ENCODE results near the gene FGF14. TPM values are rescaled to one million over a fixed set of nuclear protein-coding genes. Genes with fewer than 3 reads are reported as not detected.

The FGF14 gene
- total RNA-seq, 3 donors from 2014 or later = 0.43 to 2.5 (median 0.70) TPM

DNA sequence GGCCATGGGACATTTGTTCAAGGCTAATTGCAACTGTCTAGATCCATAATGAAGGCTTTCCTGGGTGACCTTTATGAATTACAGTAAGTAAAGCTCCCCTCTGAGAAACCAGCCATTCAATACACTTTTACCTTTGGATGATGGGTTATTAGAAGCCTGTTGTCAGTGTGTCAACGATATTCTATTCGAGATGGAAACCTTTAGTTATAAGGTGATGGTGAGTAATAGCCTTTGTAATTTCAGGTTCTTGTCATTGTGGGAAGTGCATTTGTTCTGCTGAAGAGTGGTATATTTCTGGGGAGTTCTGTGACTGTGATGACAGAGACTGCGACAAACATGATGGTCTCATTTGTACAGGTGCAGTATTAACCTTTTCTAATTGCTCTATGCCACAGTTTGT is 687.7 kb downstream of the FGF14 start:
- intact Hi-C loops (cut with DNase I, micrococcal nuclease) = no loop called here
- no peak for DNase-seq
- no peak for ATAC-seq
- TF ChIP-seq, protein P1, sequence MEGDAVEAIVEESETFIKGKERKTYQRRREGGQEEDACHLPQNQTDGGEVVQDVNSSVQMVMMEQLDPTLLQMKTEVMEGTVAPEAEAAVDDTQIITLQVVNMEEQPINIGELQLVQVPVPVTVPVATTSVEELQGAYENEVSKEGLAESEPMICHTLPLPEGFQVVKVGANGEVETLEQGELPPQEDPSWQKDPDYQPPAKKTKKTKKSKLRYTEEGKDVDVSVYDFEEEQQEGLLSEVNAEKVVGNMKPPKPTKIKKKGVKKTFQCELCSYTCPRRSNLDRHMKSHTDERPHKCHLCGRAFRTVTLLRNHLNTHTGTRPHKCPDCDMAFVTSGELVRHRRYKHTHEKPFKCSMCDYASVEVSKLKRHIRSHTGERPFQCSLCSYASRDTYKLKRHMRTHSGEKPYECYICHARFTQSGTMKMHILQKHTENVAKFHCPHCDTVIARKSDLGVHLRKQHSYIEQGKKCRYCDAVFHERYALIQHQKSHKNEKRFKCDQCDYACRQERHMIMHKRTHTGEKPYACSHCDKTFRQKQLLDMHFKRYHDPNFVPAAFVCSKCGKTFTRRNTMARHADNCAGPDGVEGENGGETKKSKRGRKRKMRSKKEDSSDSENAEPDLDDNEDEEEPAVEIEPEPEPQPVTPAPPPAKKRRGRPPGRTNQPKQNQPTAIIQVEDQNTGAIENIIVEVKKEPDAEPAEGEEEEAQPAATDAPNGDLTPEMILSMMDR (IDR thresholded peaks at IDR 0.05) = no peak
- Histone ChIP-seq H3K4me1 (ENCODE audit: low read depth) (no peaks in the 10 kb centered on the region), H3K36me3 (ENCODE audit: low read depth) (no peaks in the 10 kb centered on the region), H3K9me3 (no peaks in the 10 kb centered on the region), H3K4me3 (no peak overlapping the region)

DNA sequence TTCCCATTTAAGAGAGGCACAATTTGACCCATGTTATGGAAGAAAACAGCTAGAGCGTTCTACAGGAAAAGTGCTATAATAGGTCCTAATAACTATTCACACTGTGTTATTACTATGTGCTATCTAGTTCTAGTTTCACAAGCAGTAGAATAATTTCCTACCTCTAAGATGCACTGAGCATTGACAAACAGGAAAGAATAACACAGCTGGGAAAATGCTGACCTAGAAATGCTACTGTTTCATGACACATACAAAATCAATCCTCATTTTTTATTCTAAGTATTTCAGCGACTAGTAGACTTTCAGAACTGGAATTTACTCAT is 689.9 kb downstream of the FGF14 start:
- TF ChIP-seq, protein P1 (IDR thresholded peaks at IDR 0.05) = no peak
- DNase-seq (no peak), ATAC-seq (no peak)
- Histone ChIP-seq H3K36me3 (ENCODE audit: low read depth) (no peaks in the 10 kb centered on the region), H3K9me3 (no peaks in the 10 kb centered on the region), H3K4me1 (ENCODE audit: low read depth) (no peaks in the 10 kb centered on the region), H3K4me3 (no peak overlapping the region)
- intact Hi-C loops (cut with DNase I, micrococcal nuclease) = no loop called here

DNA sequence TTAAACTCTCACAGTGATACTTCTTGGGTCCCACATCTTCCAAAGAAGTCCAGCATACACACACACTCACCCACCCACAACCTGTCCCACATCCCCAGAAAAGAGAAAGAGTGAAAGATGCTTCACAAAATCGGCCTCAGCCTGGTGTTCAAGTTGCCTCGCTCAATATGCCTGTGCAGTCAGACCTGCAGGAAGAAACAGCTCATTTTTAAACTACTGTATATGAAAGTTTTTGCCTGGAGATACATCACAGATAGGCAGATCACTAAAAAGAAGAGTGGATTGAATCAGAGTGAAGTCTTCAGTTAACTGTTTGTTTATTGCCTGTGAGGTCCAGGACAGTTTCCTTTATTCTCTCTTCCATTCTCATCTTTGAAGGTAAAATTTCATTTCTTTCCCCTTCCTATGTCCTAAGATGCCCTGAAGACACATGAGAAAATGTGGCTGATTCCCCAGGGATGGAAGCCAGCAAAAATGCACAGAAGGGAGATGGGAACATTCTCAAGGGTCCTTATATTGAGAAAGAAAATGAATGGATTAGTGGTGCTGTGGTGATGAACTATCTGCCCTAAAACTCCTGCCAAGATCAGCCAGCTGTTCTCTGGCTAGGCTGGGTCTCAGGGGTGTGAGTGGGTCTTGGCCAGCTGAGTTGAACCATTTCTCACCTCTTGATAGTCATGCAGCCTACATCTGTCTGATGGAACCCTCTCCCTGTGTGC is 690.4 kb downstream of the FGF14 start:
- Histone ChIP-seq H3K36me3 (ENCODE audit: low read depth) (no peaks in the 10 kb centered on the region), H3K4me3 (no peak overlapping the region), H3K4me1 (ENCODE audit: low read depth) (no peaks in the 10 kb centered on the region), H3K9me3 (no peaks in the 10 kb centered on the region)
- intact Hi-C loops (cut with DNase I, micrococcal nuclease) = no loop called here
- DNase-seq (no peak), ATAC-seq (no peak)
- TF ChIP-seq, protein P1 (IDR thresholded peaks at IDR 0.05) = no peak

DNA sequence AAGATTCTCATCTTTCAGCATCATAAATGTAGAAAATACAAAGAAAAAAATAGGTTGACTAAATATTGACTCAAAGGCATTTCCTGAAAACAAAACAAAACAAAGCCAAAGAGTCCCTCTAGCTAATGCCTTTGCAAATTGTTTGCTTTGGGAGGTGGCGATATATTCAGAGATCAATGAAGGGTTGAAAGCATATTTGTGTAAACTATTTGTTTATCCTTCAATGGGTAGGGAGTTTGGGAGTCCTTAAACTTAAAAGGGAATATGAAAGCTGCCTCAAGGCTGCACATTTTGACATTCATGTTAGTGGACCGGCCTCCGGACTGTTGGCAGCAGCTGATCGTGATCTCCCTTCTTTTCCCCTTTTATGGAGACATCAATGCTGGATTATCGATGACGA is 691.9 kb downstream of the FGF14 start:
- Histone ChIP-seq H3K4me1 (ENCODE audit: low read depth) (no peaks in the 10 kb centered on the region), H3K4me3 (no peak overlapping the region), H3K9me3 (no peaks in the 10 kb centered on the region), H3K36me3 (ENCODE audit: low read depth) (no peaks in the 10 kb centered on the region)
- ATAC-seq = no peak
- intact Hi-C loops (cut with DNase I, micrococcal nuclease) = no loop called here
- TF ChIP-seq, protein P1 (IDR thresholded peaks at IDR 0.05) = no peak
- DNase-seq = no peak

DNA sequence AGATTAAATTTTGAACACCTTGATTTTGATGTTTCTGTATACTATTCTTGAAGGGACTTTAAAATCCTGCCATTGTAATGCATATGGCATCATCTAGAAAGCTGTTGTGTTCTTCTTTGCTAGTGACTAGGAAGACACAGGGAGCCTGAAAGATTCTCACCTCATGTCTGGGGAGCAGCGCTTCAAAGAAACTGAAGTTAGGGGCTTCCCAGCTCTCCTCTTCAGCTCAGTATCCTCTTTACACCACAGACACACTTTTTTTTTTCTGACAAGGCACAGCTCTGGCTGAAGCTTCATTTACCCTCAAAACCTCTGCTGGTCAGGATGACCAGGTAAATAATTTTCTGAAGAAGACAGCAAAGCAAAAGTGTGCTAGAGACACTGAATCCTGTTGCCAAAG is 693.7 kb downstream of the FGF14 start:
- Histone ChIP-seq H3K4me3 (no peak overlapping the region), H3K4me1 (ENCODE audit: low read depth) (no peaks in the 10 kb centered on the region), H3K9me3 (no peaks in the 10 kb centered on the region), H3K36me3 (ENCODE audit: low read depth) (no peaks in the 10 kb centered on the region)
- DNase-seq (no peak), ATAC-seq (no peak)
- TF ChIP-seq, protein P1 (IDR thresholded peaks at IDR 0.05) = no peak
- intact Hi-C loops (cut with DNase I, micrococcal nuclease) = no loop called here

DNA sequence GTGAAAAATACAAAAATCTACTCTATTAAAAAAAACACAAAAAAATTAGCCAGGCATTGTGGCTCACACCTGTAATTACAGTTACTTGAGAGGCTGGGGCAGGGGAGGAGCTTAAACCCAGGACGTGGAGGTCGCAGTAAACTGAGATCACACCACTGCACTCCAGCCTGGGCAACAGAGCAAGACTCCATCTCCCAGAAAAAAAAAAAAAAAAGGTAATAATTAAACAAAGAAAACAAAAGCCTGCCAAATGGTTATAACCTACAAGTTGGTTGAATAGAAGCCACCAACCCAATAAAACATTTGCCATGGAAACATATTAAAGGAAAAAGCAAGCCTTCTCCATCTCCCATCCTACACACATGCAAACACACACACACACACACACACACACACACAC is 694.2 kb downstream of the FGF14 start:
- Histone ChIP-seq H3K4me1 (ENCODE audit: low read depth) (no peaks in the 10 kb centered on the region), H3K36me3 (ENCODE audit: low read depth) (no peaks in the 10 kb centered on the region), H3K4me3 (no peak overlapping the region), H3K9me3 (no peaks in the 10 kb centered on the region)
- ATAC-seq (no peak), DNase-seq (no peak)
- intact Hi-C loops (cut with DNase I, micrococcal nuclease) = no loop called here
- TF ChIP-seq, protein P1 (IDR thresholded peaks at IDR 0.05) = no peak
